Measurements from ENCODE around the gene GLRX. TPM values are rescaled to one million over a fixed set of nuclear protein-coding genes. Genes with fewer than 3 reads are reported as not detected.
A peak's percentile ranks its signal among the peaks of the same experiment; 100 is the strongest.

GLRX gene
- total and polyA plus RNA-seq, 10 of the 15 experiments (the other 5 are each of a cell fraction or from before 2014, with no cell fraction given): 63.0 to 366 (median 186) TPM

DNA sequence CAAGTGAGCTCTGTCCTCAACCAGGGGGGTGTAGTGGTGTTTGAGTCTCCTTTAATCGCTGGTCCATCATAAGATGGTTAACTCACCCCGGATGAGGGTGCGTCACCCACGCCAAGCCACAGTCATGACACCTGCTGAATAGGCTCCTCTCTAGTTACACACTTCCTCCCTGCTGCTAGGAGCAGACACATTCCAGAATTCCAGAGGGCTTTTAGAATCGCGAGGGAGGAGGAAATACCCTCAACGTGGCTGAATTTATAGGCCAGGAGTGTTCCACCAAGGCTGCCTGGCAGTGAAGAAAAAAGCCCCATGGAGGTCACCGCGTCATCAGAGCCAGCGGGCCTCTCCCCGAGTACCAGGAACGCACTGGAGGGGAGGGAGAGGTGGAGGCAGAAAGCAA is 5.1 kb downstream of the GLRX start:
- Histone ChIP-seq H3K36me3 (ENCODE audit: control insufficient read depth in 2 of 2, insufficient read depth in 2 of 2, low read length in 1 of 2) (peaks cover 2 to 24% of the 10 kb centered on the region in 2 experiments), H4K20me1 (ENCODE audit: control insufficient read depth, insufficient read depth) (no peaks in the 10 kb centered on the region), H3K4me3 (peak overlapping the region; percentile 87; the same call in 1 of the 2 replicates), H3K4me1 (ENCODE audit: control insufficient read depth, insufficient read depth, low read length) (peaks cover 7% of the 10 kb centered on the region; the same call in 1 of the 2 replicates), H3K9ac (ENCODE audit: control insufficient read depth, insufficient read depth, low read length) (no peak overlapping the region), H3K27ac (ENCODE audit: control insufficient read depth, insufficient read depth) (no peak overlapping the region), H2AFZ (ENCODE audit: control insufficient read depth, low read depth, low read length) (no peak overlapping the region), H3K27me3 (replicated peaks in 1 of 2; ENCODE audit: control insufficient read depth in 2 of 2, insufficient read depth in 2 of 2, low read length in 1 of 2) (no peaks in the 10 kb centered on the region), H3K79me2 (ENCODE audit: control insufficient read depth, insufficient read depth, low read length) (peaks cover 62% of the 10 kb centered on the region), H3K9me3 (replicated peaks; ENCODE audit: control insufficient read depth, insufficient read depth, low read length) (no peaks in the 10 kb centered on the region), H3K4me2 (ENCODE audit: control insufficient read depth, insufficient read depth) (peak overlapping the region; percentile 95; the same call in 1 of the 2 replicates)
- in situ Hi-C loops (cut with MboI): no loop called here
- intact Hi-C loops (cut with micrococcal nuclease; ENCODE audit: unreplicated experiment): no loop called here
- FAIRE-seq: no peak
- SMC1A ChIA-PET (ENCODE audit: uncharacterized antibody, unreplicated experiment): interaction anchor here (1.1 to 15.2 kb wide), 9 partner anchors 10 to 141 kb away, joined by 3 to 320 read pairs (median 7); no protein-coding TSS in a partner anchor
- BruUV-seq (replicated peaks): no TSS peak
- no peak for DNase-seq (ENCODE audit: low read depth, low spot score)
- RAD21 ChIA-PET (ENCODE audit: unreplicated experiment): interaction anchor here (1.1 to 12.7 kb wide), 5 partner anchors 10 to 36 kb away, joined by 3 to 186 read pairs (median 51); no protein-coding TSS in a partner anchor
- POLR2A ChIA-PET: interaction anchor here (1.0 to 10.1 kb wide), 6 partner anchors 8 to 91 kb away, joined by 3 to 153 read pairs (median 4); no protein-coding TSS in a partner anchor
- CTCF ChIA-PET: interaction anchor here (3.4 to 11.4 kb wide), 3 partner anchors 9 to 34 kb away, joined by 21 to 145 read pairs (median 102); no protein-coding TSS in a partner anchor
- 92% methylated on average over 12 of the region's 12 CpGs for WGBS (ENCODE audit: insufficient coverage, insufficient replicate concordance, low lambda C conversion rate, missing lambda C conversion rate)
- no peak for TF ChIP-seq CHD2 (IDR thresholded peaks at IDR 0.05; ENCODE audit: borderline replicate concordance, low read depth, low read length)
- TF ChIP-seq BMI1 (IDR thresholded peaks at IDR 0.05; ENCODE audit: borderline replicate concordance): no peak
- no peak for TF ChIP-seq BRCA1 (IDR thresholded peaks at IDR 0.05; ENCODE audit: low read depth, low read length)
- no peak for ATAC-seq

GRCh38 chr5:95816776-95817175 is 5.8 kb downstream of the GLRX start:
- 52% methylated on average over 4 of the region's 4 CpGs for WGBS (ENCODE audit: insufficient coverage, insufficient replicate concordance, low lambda C conversion rate, missing lambda C conversion rate)
- H2AFZ ChIP-seq (ENCODE audit: control insufficient read depth, low read depth, low read length): no peak overlapping the region
- H3K9me3 ChIP-seq (replicated peaks; ENCODE audit: control insufficient read depth, insufficient read depth, low read length): no peaks in the 10 kb centered on the region
- H3K36me3 ChIP-seq (ENCODE audit: control insufficient read depth in 2 of 2, insufficient read depth in 2 of 2, low read length in 1 of 2): peaks cover 2 to 24% of the 10 kb centered on the region in 2 experiments
- H4K20me1 ChIP-seq (ENCODE audit: control insufficient read depth, insufficient read depth): no peaks in the 10 kb centered on the region
- ATAC-seq (no peak), DNase-seq (ENCODE audit: low read depth, low spot score) (no peak), FAIRE-seq (no peak)
- BruUV-seq (replicated peaks): no TSS peak
- H3K79me2 ChIP-seq (ENCODE audit: control insufficient read depth, insufficient read depth, low read length): peaks cover 55% of the 10 kb centered on the region
- intact Hi-C loops (cut with micrococcal nuclease; ENCODE audit: unreplicated experiment) (no loop called here), in situ Hi-C loops (cut with MboI) (no loop called here)
- no peak overlapping the region for H3K9ac ChIP-seq (ENCODE audit: control insufficient read depth, insufficient read depth, low read length)
- CTCF ChIA-PET: interaction anchor here (1.2 to 11.4 kb wide), 4 partner anchors 8 to 34 kb away, joined by 3 to 145 read pairs (median 62); no protein-coding TSS in a partner anchor
- TF ChIP-seq SREBF1 (IDR thresholded peaks at IDR 0.05; ENCODE audit: low read length) (no peak), ZBED1 (IDR thresholded peaks at IDR 0.05; ENCODE audit: borderline replicate concordance) (no peak)
- H3K4me1 ChIP-seq (ENCODE audit: control insufficient read depth, insufficient read depth, low read length): peaks cover 7% of the 10 kb centered on the region; the same call in 1 of the 2 replicates
- POLR2A ChIA-PET: interaction anchor here (1.3 to 10.1 kb wide), 4 partner anchors 8 to 27 kb away, joined by 4 to 153 read pairs (median 7); no protein-coding TSS in a partner anchor
- peak overlapping the region; percentile 26 for H3K4me2 ChIP-seq (ENCODE audit: control insufficient read depth, insufficient read depth)
- SMC1A ChIA-PET (ENCODE audit: uncharacterized antibody, unreplicated experiment): interaction anchor here (1.1 to 15.2 kb wide), 7 partner anchors 10 to 140 kb away, joined by 3 to 320 read pairs (median 42); no protein-coding TSS in a partner anchor
- RAD21 ChIA-PET (ENCODE audit: unreplicated experiment): interaction anchor here (1.1 to 12.7 kb wide), 4 partner anchors 9 to 35 kb away, joined by 3 to 186 read pairs (median 27); no protein-coding TSS in a partner anchor
- peak overlapping the region; percentile 87; the same call in 1 of the 2 replicates for H3K4me3 ChIP-seq
- H3K27me3 ChIP-seq (replicated peaks in 1 of 2; ENCODE audit: control insufficient read depth in 2 of 2, insufficient read depth in 2 of 2, low read length in 1 of 2): no peaks in the 10 kb centered on the region
- H3K27ac ChIP-seq (ENCODE audit: control insufficient read depth, insufficient read depth): no peak overlapping the region
